DLD1 (cell line): ENCODE measurements around the gene SAMD4A.

Experiments
- in situ Hi-C: cut with HindIII; loops from 2 replicates; pipeline ENCODE4 v1.10.0; 2017; ENCODE audit warnings: low sequenced_read_pairs

The SAMD4A gene, protein sequence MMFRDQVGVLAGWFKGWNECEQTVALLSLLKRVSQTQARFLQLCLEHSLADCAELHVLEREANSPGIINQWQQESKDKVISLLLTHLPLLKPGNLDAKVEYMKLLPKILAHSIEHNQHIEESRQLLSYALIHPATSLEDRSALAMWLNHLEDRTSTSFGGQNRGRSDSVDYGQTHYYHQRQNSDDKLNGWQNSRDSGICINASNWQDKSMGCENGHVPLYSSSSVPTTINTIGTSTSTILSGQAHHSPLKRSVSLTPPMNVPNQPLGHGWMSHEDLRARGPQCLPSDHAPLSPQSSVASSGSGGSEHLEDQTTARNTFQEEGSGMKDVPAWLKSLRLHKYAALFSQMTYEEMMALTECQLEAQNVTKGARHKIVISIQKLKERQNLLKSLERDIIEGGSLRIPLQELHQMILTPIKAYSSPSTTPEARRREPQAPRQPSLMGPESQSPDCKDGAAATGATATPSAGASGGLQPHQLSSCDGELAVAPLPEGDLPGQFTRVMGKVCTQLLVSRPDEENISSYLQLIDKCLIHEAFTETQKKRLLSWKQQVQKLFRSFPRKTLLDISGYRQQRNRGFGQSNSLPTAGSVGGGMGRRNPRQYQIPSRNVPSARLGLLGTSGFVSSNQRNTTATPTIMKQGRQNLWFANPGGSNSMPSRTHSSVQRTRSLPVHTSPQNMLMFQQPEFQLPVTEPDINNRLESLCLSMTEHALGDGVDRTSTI

DNA sequence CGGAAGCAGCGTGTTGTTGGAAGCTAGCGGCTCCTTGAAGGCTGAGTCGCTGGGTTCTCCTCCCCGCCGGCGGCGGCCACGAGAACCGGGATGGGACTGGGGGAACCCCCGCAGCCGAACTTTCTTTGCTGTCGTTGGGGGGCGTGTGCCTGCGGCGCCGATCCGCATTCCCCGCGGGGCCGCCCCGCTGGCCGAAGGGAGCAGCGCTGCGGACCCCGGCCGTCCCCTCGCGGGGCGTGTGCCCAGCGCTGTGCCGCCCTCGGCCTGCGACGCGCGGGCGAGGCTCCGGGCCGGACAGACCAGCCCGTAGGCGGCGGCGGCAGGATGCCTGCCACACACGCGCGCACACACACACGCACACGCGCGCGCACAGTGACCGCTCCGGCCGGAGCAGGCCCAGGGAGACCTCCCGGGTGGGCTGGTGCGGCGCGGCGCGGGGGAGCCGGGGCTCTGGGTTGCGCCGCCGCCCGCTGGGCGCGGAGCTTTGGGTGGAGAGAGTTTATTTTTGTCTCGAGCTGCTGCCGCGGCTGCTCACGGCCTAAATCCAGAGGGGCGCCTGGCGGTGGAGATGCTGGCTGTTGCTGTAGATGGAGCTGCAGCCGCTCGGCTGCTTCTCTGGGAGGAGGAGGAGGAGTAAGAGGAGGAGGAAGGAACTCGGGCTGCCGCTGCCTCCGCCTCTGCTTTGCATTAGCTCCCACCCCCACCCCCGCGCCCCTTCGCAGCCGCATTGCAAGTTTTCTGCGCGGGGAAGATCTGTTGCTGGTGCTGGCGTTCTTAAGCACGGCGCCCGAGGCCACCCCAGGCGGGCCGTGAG lies at the start of gene SAMD4A:
Gene SAMD4A, plus strand, starts transcription at position 719 of the 814 bp plus-strand sequence. CDS start 789 bp downstream, outside the sequence.
- in situ Hi-C loops, result loop anchor here (25.0 kb wide), 1 partner anchor 221 kb away; no protein-coding TSS in a partner anchor

DNA sequence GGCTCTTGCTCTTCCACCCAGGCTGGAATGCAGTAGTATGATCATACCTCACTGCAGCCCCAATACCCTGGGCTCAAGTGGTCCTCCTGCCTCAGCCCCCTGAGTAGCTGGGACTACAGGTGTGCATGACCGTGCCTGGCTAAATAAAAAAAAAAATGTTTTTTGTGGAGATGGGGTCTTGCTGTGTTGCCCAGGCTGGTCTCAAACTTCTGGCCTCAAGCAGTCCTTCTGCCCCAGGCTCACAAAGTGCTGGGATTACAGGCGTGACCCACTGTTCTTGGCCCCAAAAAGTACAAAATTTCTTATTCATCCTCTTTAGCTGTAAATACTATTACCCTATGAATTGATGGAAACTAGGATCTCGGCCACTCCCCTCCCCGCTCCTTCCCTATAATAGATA lies 42.5 kb upstream of the SAMD4A start:
- in situ Hi-C loops, result no loop called here

DNA sequence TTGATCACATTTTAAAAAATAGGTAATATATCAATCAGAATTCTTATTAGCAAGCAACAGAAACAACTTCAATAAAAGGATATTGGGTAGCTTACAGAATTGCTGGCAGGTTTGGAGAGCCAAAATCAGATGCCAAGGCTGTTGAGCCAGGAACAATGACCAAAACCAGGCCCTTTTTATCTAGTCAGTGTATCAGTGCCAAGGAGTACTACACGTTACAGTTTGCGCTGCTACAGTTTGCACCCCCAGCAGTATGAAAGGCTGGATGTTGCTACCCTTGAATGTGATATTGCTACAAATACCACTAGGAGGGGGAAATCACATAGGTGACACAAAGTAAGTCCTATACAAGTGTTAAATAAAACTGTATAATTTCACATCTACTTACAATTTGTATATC lies 38.0 kb upstream of the SAMD4A start:
- in situ Hi-C loops, result no loop called here

DNA sequence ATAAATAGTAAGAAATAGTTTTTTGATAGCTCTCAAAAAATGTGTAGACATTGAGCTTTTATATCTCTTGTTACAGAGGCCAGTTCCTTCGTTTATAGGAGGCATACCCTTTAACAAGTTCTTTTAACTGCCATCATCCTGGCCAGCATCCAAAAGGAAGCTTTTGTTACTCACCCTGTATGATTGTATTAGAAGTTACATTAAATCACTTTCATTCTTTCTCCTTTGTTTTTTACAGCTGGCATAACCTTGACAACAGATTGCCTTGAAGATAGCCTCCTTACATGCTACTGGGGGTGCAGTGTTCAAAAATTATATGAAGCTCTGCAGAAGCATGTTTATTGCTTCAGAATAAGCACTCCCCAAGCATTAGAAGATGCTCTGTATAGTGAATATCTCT lies 37.1 kb upstream of the SAMD4A start:
- in situ Hi-C loops, result no loop called here

DNA sequence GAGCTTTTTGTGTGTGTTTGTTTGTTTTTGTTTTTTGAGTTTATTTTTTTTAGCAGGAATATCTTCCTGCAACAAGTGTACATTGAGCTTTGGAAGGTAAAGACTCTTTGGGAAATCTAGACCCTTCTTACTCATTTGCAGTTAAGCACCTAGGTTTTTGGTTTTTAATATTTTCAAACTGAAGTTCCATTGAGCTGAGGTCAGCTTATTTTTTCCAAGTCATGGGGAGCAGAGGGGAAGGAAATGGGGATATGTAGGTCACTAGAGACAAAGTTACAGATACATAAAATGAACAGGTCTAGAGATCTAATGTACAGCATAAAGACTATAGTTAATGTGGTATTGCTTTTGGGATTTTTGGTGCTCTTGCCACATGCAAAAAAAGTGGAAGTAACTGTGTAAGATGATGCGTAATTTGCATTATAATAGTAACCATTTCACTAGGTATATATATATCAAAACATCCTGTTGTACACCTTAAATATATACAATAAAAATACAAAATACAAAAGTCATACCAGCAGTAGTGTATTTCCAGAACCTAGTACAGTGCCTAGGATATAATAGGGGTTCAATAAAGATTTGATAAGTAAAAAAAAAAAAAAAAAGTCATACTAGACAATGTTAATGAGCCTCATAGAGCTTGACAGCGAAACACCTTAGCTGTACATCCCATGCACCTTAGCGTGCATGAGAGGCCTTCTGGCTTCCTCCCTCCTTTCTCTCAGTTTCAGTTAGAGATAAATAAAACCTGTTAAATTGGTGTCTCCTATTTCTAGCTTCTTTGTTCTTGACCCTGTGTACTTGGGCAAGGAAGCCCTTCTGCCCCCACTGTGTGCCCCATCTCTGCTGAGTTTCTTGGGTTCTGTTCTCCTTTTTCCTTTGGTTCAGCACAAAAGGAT lies 34.6 kb upstream of the SAMD4A start:
- in situ Hi-C loops, result no loop called here

DNA sequence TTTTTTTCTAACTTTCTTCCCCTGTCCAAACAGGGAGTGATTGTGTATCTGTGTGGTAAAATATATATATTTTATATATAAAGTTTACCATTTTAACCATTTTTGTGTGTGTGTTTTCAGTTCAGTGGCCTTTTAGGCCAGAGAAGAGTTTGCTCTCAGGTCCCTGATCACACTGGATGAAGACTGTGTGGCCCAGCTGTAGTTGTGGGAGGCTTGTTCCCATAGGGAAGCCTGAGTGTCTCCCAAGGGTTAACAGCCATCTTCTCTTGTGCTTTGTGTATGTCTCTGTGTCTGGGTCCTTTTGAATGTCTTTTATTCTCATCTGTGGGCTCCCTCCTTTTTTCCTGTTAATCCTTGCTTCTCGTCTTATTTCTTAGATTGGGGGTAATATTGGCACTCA lies 33.8 kb upstream of the SAMD4A start:
- in situ Hi-C loops, result no loop called here

DNA sequence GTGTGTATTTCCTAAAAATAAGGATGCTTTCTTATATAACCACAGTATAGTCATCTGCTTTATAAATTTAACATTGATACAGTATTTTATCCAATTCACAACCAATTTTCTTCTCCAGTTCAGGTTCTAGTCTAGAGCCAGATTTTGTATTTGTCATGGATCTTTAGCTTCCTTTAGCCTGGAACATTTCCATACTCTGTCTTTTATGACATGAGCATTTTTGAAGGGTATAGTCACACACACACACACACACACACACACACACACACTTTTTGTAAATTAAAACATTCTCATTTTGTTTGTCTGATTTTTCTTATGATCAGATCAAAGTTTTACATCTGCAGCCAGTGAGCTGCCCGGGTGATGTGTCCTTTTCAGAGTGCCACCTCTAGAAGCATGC lies 31.8 kb upstream of the SAMD4A start:
- in situ Hi-C loops, result no loop called here

DNA sequence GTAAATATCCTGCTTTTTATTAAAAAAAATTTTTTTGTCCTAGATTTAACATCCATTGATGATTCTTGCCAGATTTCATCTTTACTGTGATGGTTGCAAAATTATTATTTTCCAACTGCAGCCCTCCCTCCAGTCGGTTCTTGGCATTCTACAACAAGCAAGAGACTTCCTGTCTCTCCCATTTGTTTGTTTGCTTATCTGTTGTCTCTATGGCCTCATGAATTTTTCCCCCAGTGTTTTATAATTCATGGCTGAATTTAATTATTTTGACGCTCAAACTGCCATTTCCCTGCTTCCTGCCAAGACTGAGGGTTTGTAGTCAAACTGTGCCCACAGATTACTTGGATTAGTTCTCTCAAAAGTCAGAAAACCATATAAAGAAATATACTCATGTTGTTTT lies 31.3 kb upstream of the SAMD4A start:
- in situ Hi-C loops, result no loop called here

DNA sequence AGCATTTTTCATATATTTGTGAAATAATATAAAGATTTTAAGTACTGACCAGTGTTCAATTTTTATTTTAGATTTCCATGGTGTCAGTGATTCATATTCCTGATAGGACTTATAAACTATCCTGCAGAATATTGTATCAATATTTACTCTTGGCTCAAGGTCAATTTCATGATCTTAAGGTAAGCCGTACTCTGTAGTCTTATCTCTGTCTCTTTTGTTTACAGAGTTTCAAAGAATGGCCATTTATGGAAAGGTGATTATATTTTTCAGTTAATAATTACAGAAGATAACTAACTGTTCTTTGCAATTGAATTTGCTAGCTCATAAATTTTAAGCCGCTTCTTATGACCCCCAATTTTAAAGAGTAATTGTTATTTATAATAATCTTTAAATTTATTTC lies 29.3 kb upstream of the SAMD4A start:
- in situ Hi-C loops, result no loop called here

DNA sequence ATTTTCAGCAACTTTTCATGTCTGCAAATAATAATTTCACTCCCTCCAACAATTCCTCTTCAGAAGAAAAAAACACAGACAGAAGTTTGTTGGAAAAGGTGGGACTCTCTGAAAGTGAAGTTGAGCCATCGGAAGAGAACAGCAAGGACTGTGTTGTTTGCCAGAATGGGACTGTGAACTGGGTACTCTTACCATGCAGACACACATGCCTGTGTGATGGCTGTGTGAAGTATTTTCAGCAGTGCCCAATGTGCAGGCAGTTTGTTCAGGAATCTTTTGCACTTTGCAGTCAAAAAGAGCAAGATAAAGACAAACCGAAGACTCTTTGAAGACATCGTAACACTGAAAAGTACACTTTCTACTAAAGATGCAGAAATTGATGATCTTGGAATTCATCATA lies 28.9 kb upstream of the SAMD4A start:
- in situ Hi-C loops, result no loop called here

DNA sequence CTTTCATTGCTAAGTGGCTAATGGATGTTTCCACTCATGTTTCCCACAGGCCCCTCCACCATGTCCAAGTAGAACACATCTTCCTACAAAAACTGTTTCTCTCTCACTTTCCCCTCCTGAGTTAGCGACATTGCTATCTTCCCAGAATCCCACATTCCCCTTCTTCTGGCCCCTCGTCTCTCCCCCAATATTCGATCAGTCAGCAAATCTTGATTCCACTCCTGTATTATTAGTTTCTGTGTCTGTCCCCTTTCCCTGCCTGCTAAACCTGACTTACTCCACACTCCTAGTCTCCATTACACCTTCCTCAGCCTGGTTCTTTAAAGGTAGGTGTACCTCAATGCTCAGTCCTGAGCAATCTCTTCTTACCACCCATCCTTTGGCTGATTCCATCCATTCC lies 19.3 kb upstream of the SAMD4A start:
- in situ Hi-C loops, result no loop called here

DNA sequence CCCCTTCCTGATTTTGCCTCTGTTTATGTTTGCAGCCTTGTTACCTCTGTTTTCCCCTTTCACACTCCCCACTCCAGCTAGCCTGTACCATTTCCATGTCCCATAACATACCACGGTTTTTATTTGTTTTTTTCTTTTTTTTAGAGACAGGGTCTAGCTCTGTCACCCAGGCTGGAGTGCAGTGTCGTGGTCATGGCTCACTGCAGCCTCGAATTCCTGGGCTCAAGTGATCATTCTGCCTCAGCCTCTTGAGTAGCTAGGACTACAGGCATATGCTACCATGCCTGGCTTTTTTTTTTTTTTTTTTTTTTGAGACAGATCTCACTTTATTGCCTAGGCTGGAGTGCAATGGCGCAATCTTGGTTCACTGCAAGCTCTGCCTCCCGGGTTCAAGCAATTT lies 18.4 kb upstream of the SAMD4A start:
- in situ Hi-C loops, result no loop called here

DNA sequence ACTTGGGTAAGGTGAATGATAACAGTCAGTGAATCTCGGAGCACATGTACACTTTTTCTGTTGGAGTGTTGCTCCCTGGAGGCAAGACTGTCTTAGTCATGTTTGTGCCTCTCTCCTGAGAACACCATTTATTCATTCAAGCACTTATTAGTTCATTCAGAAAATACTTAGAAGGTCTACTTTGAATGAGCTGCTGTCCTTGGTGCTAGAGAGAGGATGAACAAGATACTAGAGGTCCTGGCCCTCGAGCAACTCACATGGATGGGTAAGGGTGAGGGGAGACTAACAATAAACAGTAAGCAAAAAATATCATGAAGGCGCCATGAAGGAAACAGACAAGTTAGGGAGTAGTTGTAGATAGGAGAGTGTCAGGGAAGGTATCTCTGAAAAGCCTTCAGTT lies 17.1 kb upstream of the SAMD4A start:
- in situ Hi-C loops, result loop anchor here (25.0 kb wide), 1 partner anchor 237 kb away; no protein-coding TSS in a partner anchor

DNA sequence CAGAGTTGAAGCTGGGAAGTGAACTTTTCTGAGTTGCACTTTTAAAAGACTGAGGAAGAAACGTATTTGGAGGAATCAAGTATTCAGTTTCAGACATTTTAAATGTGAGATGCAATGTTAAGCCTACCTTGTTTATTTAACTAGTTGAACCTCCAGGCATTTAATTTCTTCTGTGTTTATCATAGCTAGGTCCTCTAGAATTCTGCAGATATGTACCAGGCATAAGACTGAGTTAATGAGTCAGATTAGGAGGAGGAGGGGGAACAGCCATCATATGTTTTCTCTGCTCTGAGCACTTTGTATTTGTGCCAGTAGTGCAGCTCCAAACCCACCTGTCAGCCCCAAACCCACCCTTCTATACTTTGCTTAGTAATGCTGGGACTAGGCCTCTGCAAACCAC lies 16.4 kb upstream of the SAMD4A start:
- in situ Hi-C loops, result loop anchor here (25.0 kb wide), 1 partner anchor 237 kb away; no protein-coding TSS in a partner anchor

DNA sequence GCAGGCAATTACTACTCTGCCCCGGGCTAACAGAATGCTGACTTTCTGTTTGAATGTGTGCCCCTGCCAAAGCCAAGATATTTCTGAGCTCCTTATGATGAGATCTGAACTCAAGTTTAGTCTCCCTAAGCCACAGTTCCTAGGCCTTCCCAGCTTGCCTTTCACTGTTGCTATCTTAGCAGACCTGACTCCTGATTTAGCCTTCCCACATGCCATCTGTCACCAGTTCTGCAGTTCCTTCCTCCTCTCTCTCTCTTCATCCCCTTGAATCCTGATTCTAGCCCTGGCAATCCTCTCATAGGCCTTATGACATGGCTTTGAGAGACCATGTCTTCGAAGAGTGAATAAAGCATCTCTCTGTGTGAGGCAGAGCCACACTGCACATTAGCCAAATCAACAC lies 12.5 kb upstream of the SAMD4A start:
- in situ Hi-C loops, result loop anchor here (25.0 kb wide), 1 partner anchor 233 kb away; no protein-coding TSS in a partner anchor

DNA sequence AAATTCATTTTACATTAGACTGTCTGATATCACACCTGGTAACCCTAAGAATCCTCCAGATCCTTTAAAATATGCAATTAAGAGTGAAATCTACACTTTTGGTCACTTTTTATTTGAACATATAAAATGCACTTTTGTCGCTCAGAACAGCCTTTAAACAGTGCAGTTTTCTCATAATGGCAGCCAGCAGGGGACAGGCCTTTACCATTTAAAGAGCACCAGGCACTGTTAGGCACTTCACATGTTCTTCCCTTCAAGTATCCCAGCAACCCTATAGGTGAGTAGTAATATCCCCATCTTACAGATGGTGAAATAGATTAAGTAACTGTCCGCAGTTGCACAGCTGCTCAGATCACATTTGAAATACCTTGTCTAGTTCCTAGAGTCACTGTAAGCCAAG lies 11.3 kb upstream of the SAMD4A start:
- in situ Hi-C loops, result loop anchor here (25.0 kb wide), 1 partner anchor 232 kb away; no protein-coding TSS in a partner anchor

DNA sequence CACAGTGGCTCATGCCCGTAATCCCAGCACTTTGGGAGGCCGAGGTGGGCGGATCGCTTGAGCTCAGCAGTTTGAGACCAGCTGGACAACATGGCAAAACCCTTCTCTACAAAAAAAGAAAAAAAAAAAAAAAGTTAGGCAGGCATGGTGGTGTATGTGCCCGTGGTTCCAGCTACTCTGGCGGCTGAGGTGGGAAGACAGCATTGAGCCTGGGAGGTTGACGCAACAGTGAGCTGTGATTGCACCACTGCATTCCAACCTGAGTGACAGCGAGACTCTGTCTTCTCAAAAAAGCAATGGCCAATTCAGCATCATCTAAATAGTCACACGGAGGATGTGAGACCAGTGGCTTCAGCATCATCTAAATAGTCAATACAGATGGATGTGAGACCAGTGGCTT lies 10.4 kb upstream of the SAMD4A start:
- in situ Hi-C loops, result loop anchor here (25.0 kb wide), 1 partner anchor 231 kb away; no protein-coding TSS in a partner anchor

DNA sequence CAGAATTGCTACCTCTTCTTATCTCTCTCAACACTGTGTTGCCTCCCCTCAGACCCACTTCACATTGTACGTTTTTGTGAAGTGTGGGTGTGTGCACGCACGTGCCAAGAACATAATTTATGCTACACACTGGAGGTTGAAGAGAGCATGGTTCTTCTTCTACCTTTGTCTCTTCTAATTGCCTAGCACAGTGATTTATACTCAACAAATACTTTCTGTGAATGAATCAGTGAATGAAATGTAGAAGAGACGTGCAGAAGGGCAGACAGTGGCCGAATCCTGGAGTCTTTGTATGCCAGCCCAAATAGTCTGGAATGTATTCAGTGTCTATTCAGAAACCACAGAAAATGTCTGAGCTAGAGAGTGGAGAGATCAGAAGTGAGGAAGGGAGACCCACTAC lies 4.6 kb upstream of the SAMD4A start:
- in situ Hi-C loops, result loop anchor here (25.0 kb wide), 1 partner anchor 225 kb away; no protein-coding TSS in a partner anchor

DNA sequence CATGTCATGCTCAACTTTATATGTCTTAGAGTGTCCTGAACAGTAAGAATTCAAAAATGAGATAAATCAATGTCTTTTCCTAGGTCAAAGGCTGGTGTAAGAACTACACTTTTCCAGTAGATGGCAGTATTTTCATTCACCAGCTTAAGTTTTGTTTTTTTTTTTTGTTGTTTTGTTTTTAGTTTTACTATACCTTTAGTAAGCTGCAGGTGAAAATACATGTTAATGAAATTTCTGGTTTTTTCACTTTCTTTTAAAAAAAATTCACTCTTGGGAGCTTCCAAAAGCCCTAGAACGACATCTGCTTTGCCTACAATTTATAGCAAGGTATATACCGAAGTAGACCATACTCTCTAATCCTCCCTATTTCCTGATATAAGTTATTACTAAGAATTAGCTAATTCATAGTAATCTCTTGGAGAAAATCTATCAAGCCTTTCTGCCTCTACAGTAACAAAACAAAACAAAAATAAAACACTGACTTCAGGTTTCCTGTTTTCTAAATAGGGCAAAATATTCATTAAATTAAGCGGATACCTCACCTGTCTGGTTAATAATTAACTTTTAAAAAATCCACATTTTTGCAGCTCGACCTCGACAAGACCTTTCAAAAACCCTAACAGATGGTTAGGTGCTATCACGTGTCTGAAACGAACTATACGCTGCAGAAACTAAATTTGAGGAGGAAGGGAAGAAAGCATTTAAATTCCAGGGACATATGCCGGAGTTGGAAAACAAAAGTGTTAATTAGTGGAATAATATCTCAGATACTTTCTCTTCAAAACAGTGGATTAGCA lies 2.7 kb upstream of the SAMD4A start:
- in situ Hi-C loops, result loop anchor here (25.0 kb wide), 1 partner anchor 223 kb away; no protein-coding TSS in a partner anchor
